Esophagus squamous epithelium (tissue), 4 donors: ENCODE data around the gene THSD8.

Source experiments
- CTCF ChIP-seq, 6 experiments: fragments of 450-650 bp in 4 of 6; fragments of 200-600 bp in 2 of 6; sonication (generic) in 2 of 6; IDR thresholded peaks; one replicate each; pipeline ENCODE4 v1.5.1; 2016 to 2019; ENCODE audit warnings: antibody characterized with exemption in 6 of 6, mild to moderate bottlenecking in 4 of 6, moderate library complexity in 4 of 6
- POLR2A ChIP-seq, 4 donors: fragments of 450-650 bp; IDR thresholded peaks; one replicate each; pipeline ENCODE4 v1.6.1; 2017; ENCODE audit warnings: antibody characterized with exemption in 4 of 4, mild to moderate bottlenecking in 4 of 4, moderate library complexity in 3 of 4

GRCh38 chr19:12834566-12834943, 32.7 kb downstream of the THSD8 start, which contains the start of gene RTBDN:
- TF ChIP-seq CTCF (IDR thresholded peaks at IDR 0.05) (no peak), POLR2A (IDR thresholded peaks at IDR 0.05) (no peak)
